Neural cell (in vitro differentiated cells): ENCODE data around the gene TNMD.

Source experiments
- EP300 ChIP-seq: fragments of 450-650 bp; conservative IDR thresholded peaks from 2 replicates; pipeline ENCODE4 v1.6.1; 2014; ENCODE audit warnings: antibody characterized with exemption, mild to moderate bottlenecking, moderate library complexity; ENCODE audit not compliant: poor library complexity, severe bottlenecking
- EZH2 ChIP-seq: fragments of 200-600, 300-800 bp; shearing (Covaris generic), sonication (generic); IDR thresholded peaks from 2 replicates; pipeline ENCODE4 v1.6.1; 2014; ENCODE audit warnings: antibody characterized with exemption, low read length, borderline replicate concordance, mild to moderate bottlenecking; ENCODE audit not compliant: insufficient read depth, poor library complexity, severe bottlenecking
- POLR2AphosphoS5 ChIP-seq: IDR thresholded peaks from 2 replicates; pipeline ENCODE4 v1.6.1; 2012
- TAF1 ChIP-seq: IDR thresholded peaks from 2 replicates; pipeline ENCODE4 v1.6.1; 2012; ENCODE audit warnings: low read depth
- TF ChIP-seq, protein P1 (sequence below): IDR thresholded peaks from 2 replicates; pipeline ENCODE4 v1.6.1; 2012; ENCODE audit warnings: borderline replicate concordance
- TF ChIP-seq, protein P2 (sequence below): fragments of 450-650 bp; IDR thresholded peaks from 2 replicates; pipeline ENCODE4 v1.5.1; 2014; ENCODE audit warnings: antibody characterized with exemption, mild to moderate bottlenecking, moderate library complexity; ENCODE audit not compliant: poor library complexity, severe bottlenecking

DNA sequence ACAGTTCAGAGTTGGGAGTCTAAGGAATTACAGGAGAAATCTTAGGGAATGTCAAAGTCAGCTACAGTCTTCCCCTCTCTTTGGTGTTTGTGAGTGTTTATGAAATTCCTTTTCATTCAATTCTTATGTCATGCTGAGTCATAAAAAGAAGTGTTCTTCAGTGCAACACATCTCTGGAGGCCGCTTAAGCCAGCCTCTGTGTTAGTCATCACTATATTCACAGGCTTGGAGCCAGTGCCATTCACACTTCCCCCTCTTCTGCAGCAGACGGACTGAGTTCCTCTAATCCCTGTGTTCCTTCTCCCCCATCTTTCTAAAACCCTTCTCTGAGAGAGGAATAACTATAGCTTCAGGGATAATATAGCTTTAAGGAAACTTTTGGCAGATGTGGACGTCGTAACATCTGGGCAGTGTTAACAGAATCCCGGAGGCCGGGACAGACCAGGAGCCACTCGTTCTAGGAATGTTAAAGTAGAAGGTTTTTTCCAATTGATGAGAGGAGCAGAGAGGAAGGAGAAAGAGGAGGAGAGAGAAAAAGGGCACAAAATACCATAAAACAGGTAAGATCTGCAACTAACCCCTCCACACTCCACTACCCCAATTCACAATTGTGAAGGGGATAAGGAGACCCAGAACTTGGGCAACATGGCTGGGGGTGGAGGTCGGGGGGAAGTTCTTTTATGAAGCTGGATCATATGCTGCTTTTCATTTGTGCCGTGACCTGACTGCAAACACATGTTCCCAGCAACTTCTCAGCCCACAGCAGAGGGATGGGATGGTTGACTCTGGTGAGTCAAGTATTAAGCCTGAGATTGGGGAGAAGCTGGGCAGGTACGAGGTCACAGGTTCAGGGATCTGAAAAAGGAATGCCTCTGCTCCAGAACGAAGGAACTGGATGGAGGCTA is 59.5 kb downstream of the TNMD start, which contains the start of gene SRPX2:
- TF ChIP-seq TAF1 (no peak), EZH2 (no peak), POLR2AphosphoS5 (no peak), EP300 (no peak)
- TF ChIP-seq, protein P1, sequence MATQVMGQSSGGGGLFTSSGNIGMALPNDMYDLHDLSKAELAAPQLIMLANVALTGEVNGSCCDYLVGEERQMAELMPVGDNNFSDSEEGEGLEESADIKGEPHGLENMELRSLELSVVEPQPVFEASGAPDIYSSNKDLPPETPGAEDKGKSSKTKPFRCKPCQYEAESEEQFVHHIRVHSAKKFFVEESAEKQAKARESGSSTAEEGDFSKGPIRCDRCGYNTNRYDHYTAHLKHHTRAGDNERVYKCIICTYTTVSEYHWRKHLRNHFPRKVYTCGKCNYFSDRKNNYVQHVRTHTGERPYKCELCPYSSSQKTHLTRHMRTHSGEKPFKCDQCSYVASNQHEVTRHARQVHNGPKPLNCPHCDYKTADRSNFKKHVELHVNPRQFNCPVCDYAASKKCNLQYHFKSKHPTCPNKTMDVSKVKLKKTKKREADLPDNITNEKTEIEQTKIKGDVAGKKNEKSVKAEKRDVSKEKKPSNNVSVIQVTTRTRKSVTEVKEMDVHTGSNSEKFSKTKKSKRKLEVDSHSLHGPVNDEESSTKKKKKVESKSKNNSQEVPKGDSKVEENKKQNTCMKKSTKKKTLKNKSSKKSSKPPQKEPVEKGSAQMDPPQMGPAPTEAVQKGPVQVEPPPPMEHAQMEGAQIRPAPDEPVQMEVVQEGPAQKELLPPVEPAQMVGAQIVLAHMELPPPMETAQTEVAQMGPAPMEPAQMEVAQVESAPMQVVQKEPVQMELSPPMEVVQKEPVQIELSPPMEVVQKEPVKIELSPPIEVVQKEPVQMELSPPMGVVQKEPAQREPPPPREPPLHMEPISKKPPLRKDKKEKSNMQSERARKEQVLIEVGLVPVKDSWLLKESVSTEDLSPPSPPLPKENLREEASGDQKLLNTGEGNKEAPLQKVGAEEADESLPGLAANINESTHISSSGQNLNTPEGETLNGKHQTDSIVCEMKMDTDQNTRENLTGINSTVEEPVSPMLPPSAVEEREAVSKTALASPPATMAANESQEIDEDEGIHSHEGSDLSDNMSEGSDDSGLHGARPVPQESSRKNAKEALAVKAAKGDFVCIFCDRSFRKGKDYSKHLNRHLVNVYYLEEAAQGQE = no peak
- TF ChIP-seq, protein P2, sequence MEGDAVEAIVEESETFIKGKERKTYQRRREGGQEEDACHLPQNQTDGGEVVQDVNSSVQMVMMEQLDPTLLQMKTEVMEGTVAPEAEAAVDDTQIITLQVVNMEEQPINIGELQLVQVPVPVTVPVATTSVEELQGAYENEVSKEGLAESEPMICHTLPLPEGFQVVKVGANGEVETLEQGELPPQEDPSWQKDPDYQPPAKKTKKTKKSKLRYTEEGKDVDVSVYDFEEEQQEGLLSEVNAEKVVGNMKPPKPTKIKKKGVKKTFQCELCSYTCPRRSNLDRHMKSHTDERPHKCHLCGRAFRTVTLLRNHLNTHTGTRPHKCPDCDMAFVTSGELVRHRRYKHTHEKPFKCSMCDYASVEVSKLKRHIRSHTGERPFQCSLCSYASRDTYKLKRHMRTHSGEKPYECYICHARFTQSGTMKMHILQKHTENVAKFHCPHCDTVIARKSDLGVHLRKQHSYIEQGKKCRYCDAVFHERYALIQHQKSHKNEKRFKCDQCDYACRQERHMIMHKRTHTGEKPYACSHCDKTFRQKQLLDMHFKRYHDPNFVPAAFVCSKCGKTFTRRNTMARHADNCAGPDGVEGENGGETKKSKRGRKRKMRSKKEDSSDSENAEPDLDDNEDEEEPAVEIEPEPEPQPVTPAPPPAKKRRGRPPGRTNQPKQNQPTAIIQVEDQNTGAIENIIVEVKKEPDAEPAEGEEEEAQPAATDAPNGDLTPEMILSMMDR = no peak
